PC-9 (cell line): ENCODE measurements around the gene PKLR.

Experiments
- EZH2 ChIP-seq: fragments of 200-600 bp; sonication (generic); IDR thresholded peaks from 2 replicates; pipeline ENCODE4 v1.8.0; 2017; ENCODE audit warnings: antibody characterized with exemption, low read depth
- TF ChIP-seq, protein P1 (sequence below): fragments of 200-600 bp; sonication (generic); conservative IDR thresholded peaks from 2 replicates; pipeline ENCODE4 v1.6.1; 2017; ENCODE audit warnings: mixed run types, antibody characterized with exemption, mild to moderate bottlenecking, moderate library complexity

DNA sequence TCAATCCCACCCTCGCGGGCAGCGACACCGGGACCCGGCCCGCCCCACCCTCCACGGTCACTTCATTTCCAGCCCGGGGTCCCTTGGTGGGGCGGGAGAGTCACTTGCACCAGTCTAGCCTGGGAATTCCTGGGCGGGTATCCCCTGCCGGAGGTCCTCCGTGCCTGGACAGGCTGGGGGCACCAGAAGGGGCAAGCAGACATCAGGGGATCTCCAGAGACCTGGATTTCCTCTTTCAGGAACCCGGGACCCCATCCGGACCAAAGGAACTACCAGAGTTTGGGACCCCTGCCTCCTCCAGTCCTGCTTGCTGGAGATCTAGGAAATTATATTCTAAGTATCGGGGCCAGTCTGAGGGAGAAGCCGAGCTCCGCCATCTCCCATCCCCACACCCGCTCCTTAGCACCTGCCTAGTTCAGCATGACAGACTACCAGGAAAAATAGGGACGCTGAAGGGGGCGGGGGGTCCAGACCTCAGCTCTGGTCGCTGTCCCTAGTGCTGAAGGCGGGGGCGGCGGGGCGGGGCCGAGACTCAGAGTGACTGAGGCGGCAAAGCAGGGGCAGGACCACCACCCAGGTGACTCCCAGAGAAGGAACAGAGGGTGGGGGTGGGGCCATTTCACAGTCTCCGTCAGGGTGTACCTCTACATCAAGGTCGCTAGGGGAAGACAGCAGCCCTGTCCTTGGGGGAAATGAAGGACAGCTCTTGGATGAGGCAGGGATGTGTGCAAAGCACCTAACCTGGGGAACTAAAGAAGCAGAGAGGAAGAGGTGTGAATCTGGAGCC is 23.1 kb downstream of the PKLR start:
- TF ChIP-seq, protein P1, sequence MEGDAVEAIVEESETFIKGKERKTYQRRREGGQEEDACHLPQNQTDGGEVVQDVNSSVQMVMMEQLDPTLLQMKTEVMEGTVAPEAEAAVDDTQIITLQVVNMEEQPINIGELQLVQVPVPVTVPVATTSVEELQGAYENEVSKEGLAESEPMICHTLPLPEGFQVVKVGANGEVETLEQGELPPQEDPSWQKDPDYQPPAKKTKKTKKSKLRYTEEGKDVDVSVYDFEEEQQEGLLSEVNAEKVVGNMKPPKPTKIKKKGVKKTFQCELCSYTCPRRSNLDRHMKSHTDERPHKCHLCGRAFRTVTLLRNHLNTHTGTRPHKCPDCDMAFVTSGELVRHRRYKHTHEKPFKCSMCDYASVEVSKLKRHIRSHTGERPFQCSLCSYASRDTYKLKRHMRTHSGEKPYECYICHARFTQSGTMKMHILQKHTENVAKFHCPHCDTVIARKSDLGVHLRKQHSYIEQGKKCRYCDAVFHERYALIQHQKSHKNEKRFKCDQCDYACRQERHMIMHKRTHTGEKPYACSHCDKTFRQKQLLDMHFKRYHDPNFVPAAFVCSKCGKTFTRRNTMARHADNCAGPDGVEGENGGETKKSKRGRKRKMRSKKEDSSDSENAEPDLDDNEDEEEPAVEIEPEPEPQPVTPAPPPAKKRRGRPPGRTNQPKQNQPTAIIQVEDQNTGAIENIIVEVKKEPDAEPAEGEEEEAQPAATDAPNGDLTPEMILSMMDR = peak; percentile 54; the same call in 1 of the 2 replicates
- no peak for TF ChIP-seq EZH2
